WTC11 (cell line): ENCODE results near the gene OR5AC2. TPM values are rescaled to one million over a fixed set of nuclear protein-coding genes. Genes with fewer than 3 reads are reported as not detected.

Experiments
- ATAC-seq: fragments of 200-7000 bp; cut with Tn5 transposase; 2 replicates; pipeline ENCODE4 v1.10.0; 2021; ENCODE audit warnings: mild to moderate bottlenecking, moderate library complexity
- CTCF ChIA-PET: fragments of 300-600 bp; sonication (Branson Sonifier 250); formaldehyde crosslinking; loops from one replicate; lab custom pipeline; 2021; ENCODE audit warnings: antibody characterized with exemption; lab: Charles Lee
- POLR2A ChIA-PET: fragments of 350-600 bp; sonication (Branson Sonifier 250); formaldehyde crosslinking; loops from one replicate; lab custom pipeline; 2021; ENCODE audit warnings: antibody characterized with exemption; lab: Charles Lee
- DNase-seq: peaks from one replicate; pipeline ENCODE4 v3.0.0; 2021; ENCODE audit warnings: low spot score
- H3K27ac Mint-ChIP-seq: 2 replicates; pipeline ENCODE4 v1.8.0; 2021; ENCODE audit warnings: mixed read lengths
- H3K27me3 Mint-ChIP-seq: 2 replicates; pipeline ENCODE4 v1.8.0; 2021; ENCODE audit warnings: low read depth, mild to moderate bottlenecking, moderate library complexity, mixed read lengths
- H3K36me3 Mint-ChIP-seq: 2 replicates; pipeline ENCODE4 v1.8.0; 2021; ENCODE audit warnings: mixed read lengths
- H3K4me1 Mint-ChIP-seq: 2 replicates; pipeline ENCODE4 v1.8.0; 2022; ENCODE audit warnings: mixed read lengths
- H3K4me3 Mint-ChIP-seq: 2 replicates; pipeline ENCODE4 v1.8.0; 2021; ENCODE audit warnings: mild to moderate bottlenecking, moderate library complexity, mixed read lengths
- H3K9me3 Mint-ChIP-seq: 2 replicates; pipeline ENCODE4 v1.8.0; 2021; ENCODE audit warnings: mixed read lengths
- ATF2 ChIP-seq: sonication (generic); formaldehyde crosslinking; IDR thresholded peaks from 2 replicates; pipeline ENCODE4 v1.8.1; 2022; ENCODE audit warnings: low read depth, missing genetic modification reagents, borderline replicate concordance
- ATF3 ChIP-seq: sonication (generic); formaldehyde crosslinking; conservative IDR thresholded peaks from 2 replicates; pipeline ENCODE4 v1.8.1; 2022; ENCODE audit warnings: mild to moderate bottlenecking, missing genetic modification reagents
- CDX4 ChIP-seq: fragments of 250-450 bp; sonication (Bioruptor Pico); IDR thresholded peaks from 2 replicates; pipeline ENCODE4 v1.9.0; 2021; ENCODE audit warnings: moderate library complexity, mild to moderate bottlenecking, inconsistent platforms, borderline replicate concordance
- CREB1 ChIP-seq: sonication (generic); formaldehyde crosslinking; IDR thresholded peaks from 2 replicates; pipeline ENCODE4 v1.8.0; 2023; ENCODE audit warnings: mild to moderate bottlenecking, missing genetic modification reagents
- CREM ChIP-seq: sonication (generic); formaldehyde crosslinking; IDR thresholded peaks from 2 replicates; pipeline ENCODE4 v1.8.1; 2022; ENCODE audit warnings: mild to moderate bottlenecking, missing genetic modification reagents, moderate library complexity
- ERG ChIP-seq: fragments of 250-450 bp; sonication (Bioruptor Pico); IDR thresholded peaks from 2 replicates; pipeline ENCODE4 v1.8.0; 2021; ENCODE audit warnings: mild to moderate bottlenecking
- FOXJ3 ChIP-seq: sonication (generic); formaldehyde crosslinking; IDR thresholded peaks from 2 replicates; pipeline ENCODE4 v1.9.0; 2021; ENCODE audit warnings: missing genetic modification reagents, mild to moderate bottlenecking, borderline replicate concordance
- FOXK1 ChIP-seq: sonication (generic); formaldehyde crosslinking; IDR thresholded peaks from 2 replicates; pipeline ENCODE4 v1.8.0; 2022; ENCODE audit warnings: mild to moderate bottlenecking, moderate library complexity, missing genetic modification reagents
- KAT7 ChIP-seq: sonication (generic); formaldehyde crosslinking; IDR thresholded peaks from 2 replicates; pipeline ENCODE4 v1.8.1; 2023; ENCODE audit warnings: missing genetic modification reagents, mild to moderate bottlenecking, borderline replicate concordance
- MAX ChIP-seq: sonication (generic); formaldehyde crosslinking; IDR thresholded peaks from 2 replicates; pipeline ENCODE4 v1.8.0; 2022; ENCODE audit warnings: mild to moderate bottlenecking, missing genetic modification reagents
- STAT6 ChIP-seq: sonication (generic); formaldehyde crosslinking; conservative IDR thresholded peaks from 2 replicates; pipeline ENCODE4 v1.8.1; 2023; ENCODE audit warnings: mild to moderate bottlenecking, low read depth, missing genetic modification reagents, moderate library complexity
- TCF7 ChIP-seq: sonication (generic); formaldehyde crosslinking; IDR thresholded peaks from 2 replicates; pipeline ENCODE4 v1.8.0; 2022; ENCODE audit warnings: mild to moderate bottlenecking, low read depth, missing genetic modification reagents, moderate library complexity
- TEAD1 ChIP-seq: sonication (generic); formaldehyde crosslinking; IDR thresholded peaks from 2 replicates; pipeline ENCODE4 v1.8.0; 2022; ENCODE audit warnings: mild to moderate bottlenecking, missing genetic modification reagents
- TEAD4 ChIP-seq: sonication (generic); formaldehyde crosslinking; IDR thresholded peaks from 2 replicates; pipeline ENCODE4 v1.8.0; 2022; ENCODE audit warnings: mild to moderate bottlenecking, missing genetic modification reagents
- ZBTB21 ChIP-seq: sonication (generic); formaldehyde crosslinking; IDR thresholded peaks from 2 replicates; pipeline ENCODE4 v1.8.1; 2023; ENCODE audit warnings: mild to moderate bottlenecking, missing genetic modification reagents, borderline replicate concordance
- ZNF317 ChIP-seq: sonication (generic); formaldehyde crosslinking; IDR thresholded peaks from 2 replicates; pipeline ENCODE4 v1.8.1; 2023; ENCODE audit warnings: low read depth, mild to moderate bottlenecking, moderate library complexity, missing genetic modification reagents, borderline replicate concordance
- ZNF396 ChIP-seq: fragments of 250-450 bp; sonication (Bioruptor Pico); IDR thresholded peaks from 2 replicates; pipeline ENCODE4 v1.8.0; 2021; ENCODE audit warnings: mild to moderate bottlenecking, moderate library complexity, borderline replicate concordance
- ZNF416 ChIP-seq: fragments of 250-450 bp; sonication (Bioruptor Pico); IDR thresholded peaks from 2 replicates; pipeline ENCODE4 v1.9.0; 2021; ENCODE audit warnings: mild to moderate bottlenecking, inconsistent platforms
- ZNF512 ChIP-seq: sonication (generic); formaldehyde crosslinking; IDR thresholded peaks from 2 replicates; pipeline ENCODE4 v1.8.1; 2022; ENCODE audit warnings: missing genetic modification reagents, borderline replicate concordance
- ZNF671 ChIP-seq: fragments of 250-450 bp; sonication (Bioruptor Pico); IDR thresholded peaks from 2 replicates; pipeline ENCODE4 v1.8.0; 2021; ENCODE audit warnings: mild to moderate bottlenecking
- total RNA-seq: library from RNA; stranded (reverse); gene quantifications from 3 replicates; pipeline ENCODE4 v1.2.3, GENCODE V29; 2021
- TF ChIP-seq, protein P1 (sequence below): fragments of 250-450 bp; sonication (Bioruptor Pico); conservative IDR thresholded peaks from 2 replicates; pipeline ENCODE4 v1.9.0; 2021; ENCODE audit warnings: mild to moderate bottlenecking
- TF ChIP-seq, protein P2 (sequence below): sonication (generic); formaldehyde crosslinking; IDR thresholded peaks from 2 replicates; pipeline ENCODE4 v1.8.1; 2023; ENCODE audit warnings: mild to moderate bottlenecking, missing genetic modification reagents
- TF ChIP-seq, protein P3 (sequence below): sonication (generic); formaldehyde crosslinking; IDR thresholded peaks from 2 replicates; pipeline ENCODE4 v1.8.1; 2023; ENCODE audit warnings: mild to moderate bottlenecking, missing genetic modification reagents, moderate library complexity

The OR5AC2 gene
- total RNA-seq, 1 experiment from 2014 or later, result not detected

DNA sequence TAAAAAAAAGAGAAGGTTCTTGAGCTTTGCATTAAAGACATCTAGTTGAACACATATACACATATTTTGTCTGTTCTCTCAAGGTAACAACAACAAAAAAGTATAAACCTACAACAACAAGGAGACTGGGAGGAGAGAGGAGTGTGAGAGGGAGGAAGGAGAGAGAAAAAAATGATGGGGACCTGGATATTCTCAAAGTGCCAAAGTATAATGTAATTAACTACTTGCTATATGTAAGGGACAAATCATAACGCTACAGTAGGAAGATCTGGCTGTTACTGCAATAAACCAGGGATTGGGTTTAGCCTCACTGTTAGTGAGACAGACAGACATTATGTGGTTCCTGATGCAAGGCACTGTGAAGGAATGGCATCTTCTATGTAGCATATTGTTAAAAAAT is 37.7 kb upstream of the OR5AC2 start:
- CTCF ChIA-PET, result no interaction called here
- no peak overlapping the region for H3K4me3 Mint-ChIP-seq
- no peaks in the 10 kb centered on the region for H3K4me1 Mint-ChIP-seq
- ATAC-seq, result no peak
- TF ChIP-seq, protein P1, sequence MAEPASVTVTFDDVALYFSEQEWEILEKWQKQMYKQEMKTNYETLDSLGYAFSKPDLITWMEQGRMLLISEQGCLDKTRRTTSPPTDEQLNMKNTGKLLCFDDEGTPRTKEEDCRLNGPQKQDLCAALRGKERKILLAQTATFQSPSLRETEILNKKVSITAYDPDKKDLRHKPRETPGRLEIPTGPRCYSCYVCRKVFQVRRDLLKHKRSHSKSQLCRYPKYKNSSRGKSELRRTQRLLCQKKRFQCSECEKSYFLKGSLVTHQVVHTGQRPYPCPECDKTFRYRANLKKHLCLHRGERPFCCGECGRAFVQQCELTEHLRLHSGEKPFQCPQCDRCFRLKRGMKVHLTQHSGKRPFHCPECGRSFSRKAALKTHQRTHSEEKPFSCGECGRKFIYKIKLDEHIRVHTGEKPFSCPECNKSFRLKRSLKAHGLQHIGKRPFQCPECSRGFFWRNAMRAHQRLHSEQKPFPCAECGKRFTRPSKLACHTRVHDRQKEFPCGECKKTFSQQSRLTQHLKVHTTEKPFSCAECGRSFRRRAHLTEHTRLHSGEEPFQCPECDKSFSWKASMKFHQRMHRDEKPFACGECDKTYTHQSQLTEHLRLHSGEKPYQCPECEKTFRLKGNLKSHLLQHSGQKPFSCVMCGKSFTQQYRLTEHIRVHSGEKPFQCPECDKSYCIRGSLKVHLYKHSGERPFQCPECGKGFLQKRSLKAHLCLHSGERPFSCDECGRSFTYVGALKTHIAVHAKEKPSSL (CRISPR knock-in tag), result no peak
- no peak for TF ChIP-seq ZNF416 (CRISPR knock-in tag)
- TF ChIP-seq TEAD1, result no peak
- no peak for TF ChIP-seq STAT6
- TF ChIP-seq ZNF512, result no peak
- TF ChIP-seq ATF3 (CRISPR knock-in tag), result no peak
- no peak for TF ChIP-seq TCF7 (CRISPR knock-in tag)
- TF ChIP-seq TEAD4, result no peak
- no peak for TF ChIP-seq CREB1
- no peak for TF ChIP-seq ZNF396
- no peak for TF ChIP-seq ATF2 (CRISPR knock-in tag)
- TF ChIP-seq, protein P2, sequence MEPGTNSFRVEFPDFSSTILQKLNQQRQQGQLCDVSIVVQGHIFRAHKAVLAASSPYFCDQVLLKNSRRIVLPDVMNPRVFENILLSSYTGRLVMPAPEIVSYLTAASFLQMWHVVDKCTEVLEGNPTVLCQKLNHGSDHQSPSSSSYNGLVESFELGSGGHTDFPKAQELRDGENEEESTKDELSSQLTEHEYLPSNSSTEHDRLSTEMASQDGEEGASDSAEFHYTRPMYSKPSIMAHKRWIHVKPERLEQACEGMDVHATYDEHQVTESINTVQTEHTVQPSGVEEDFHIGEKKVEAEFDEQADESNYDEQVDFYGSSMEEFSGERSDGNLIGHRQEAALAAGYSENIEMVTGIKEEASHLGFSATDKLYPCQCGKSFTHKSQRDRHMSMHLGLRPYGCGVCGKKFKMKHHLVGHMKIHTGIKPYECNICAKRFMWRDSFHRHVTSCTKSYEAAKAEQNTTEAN (CRISPR knock-in tag), result no peak
- no peak for TF ChIP-seq CREM (CRISPR knock-in tag)
- H3K27ac Mint-ChIP-seq, result no peak overlapping the region
- DNase-seq, result no peak
- POLR2A ChIA-PET, result no interaction called here
- H3K36me3 Mint-ChIP-seq, result no peaks in the 10 kb centered on the region
- no peaks in the 10 kb centered on the region for H3K27me3 Mint-ChIP-seq
- H3K9me3 Mint-ChIP-seq, result no peaks in the 10 kb centered on the region

- no peak for DNase-seq
- CTCF ChIA-PET, result no interaction called here
- POLR2A ChIA-PET, result no interaction called here
- no peak for TF ChIP-seq FOXK1 (CRISPR knock-in tag)
- TF ChIP-seq KAT7 (CRISPR knock-in tag), result no peak
- no peak for TF ChIP-seq ERG (CRISPR knock-in tag)
- no peak for TF ChIP-seq ZNF317
- no peak for TF ChIP-seq MAX (CRISPR knock-in tag)
- TF ChIP-seq FOXJ3 (CRISPR knock-in tag), result no peak
- no peak for TF ChIP-seq CDX4
- no peak for TF ChIP-seq TEAD4
- TF ChIP-seq, protein P3, sequence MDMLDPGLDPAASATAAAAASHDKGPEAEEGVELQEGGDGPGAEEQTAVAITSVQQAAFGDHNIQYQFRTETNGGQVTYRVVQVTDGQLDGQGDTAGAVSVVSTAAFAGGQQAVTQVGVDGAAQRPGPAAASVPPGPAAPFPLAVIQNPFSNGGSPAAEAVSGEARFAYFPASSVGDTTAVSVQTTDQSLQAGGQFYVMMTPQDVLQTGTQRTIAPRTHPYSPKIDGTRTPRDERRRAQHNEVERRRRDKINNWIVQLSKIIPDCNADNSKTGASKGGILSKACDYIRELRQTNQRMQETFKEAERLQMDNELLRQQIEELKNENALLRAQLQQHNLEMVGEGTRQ (CRISPR knock-in tag), result no peak
- no peak for TF ChIP-seq CREM (CRISPR knock-in tag)
- no peak for TF ChIP-seq ZNF671 (CRISPR knock-in tag)
- TF ChIP-seq ZBTB21, result no peak
These were observed 30.9 kb upstream of the OR5AC2 start for GRCh38 chr3:98056035-98056434.

More at GRCh38 chr3:98056035-98056434, 30.9 kb upstream of the OR5AC2 start:
- no peak for ATAC-seq
- H3K4me1 Mint-ChIP-seq, result peaks cover 11% of the 10 kb centered on the region
- H3K9me3 Mint-ChIP-seq, result peaks cover 4% of the 10 kb centered on the region; the same call in 1 of the 2 replicates
- H3K36me3 Mint-ChIP-seq, result no peaks in the 10 kb centered on the region
- H3K27me3 Mint-ChIP-seq, result no peaks in the 10 kb centered on the region
- no peak overlapping the region for H3K27ac Mint-ChIP-seq
- no peak overlapping the region for H3K4me3 Mint-ChIP-seq
